Body of pancreas (tissue), 4 donors: ENCODE data around the gene GTF2A1. TPM values are rescaled to one million over a fixed set of nuclear protein-coding genes. Genes with fewer than 3 reads are reported as not detected.
A peak's percentile ranks its signal among the peaks of the same experiment; 100 is the strongest.

Experiments
- ATAC-seq: fragments of 150-250 bp; one replicate; pipeline ENCODE4 v1.9.1; 2016
- DNase-seq, 4 donors: peaks; one replicate each; pipeline ENCODE4 v3.0.0-alpha.2; 2019
- H3K27ac ChIP-seq, 4 donors: fragments of 200-600 bp; sonication (generic); 1 replicate in 3 of 4; 2 replicates in 1 of 4; pipeline versions ENCODE4 v1.5.1 to v1.6.1; 2016 to 2019; ENCODE audit warnings: mild to moderate bottlenecking in 1 of 4, mixed read lengths in 1 of 4, moderate library complexity in 1 of 4
- H3K27me3 ChIP-seq, 2 donors: fragments of 200-600 bp; sonication (generic); one replicate each; pipeline ENCODE4 v1.6.0; 2016; ENCODE audit warnings: mild to moderate bottlenecking in 1 of 2
- H3K36me3 ChIP-seq, 2 donors: fragments of 200-600 bp; sonication (generic); replicated peaks in 1 of 2; 2 replicates each; pipeline ENCODE4 v1.5.1; 2016; ENCODE audit warnings: low read depth in 2 of 2; ENCODE audit not compliant: insufficient read depth in 1 of 2
- H3K4me1 ChIP-seq: fragments of 200-600 bp; sonication (generic); one replicate; pipeline ENCODE4 v1.6.0; 2016
- H3K4me3 ChIP-seq, 2 donors: fragments of 200-600 bp; sonication (generic); 1 replicate in 1 of 2; 2 replicates in 1 of 2; pipeline ENCODE4 v1.5.1; 2016 to 2019
- H3K9me3 ChIP-seq, 3 donors: fragments of 200-600 bp; sonication (generic); 1 replicate in 2 of 3; 2 replicates in 1 of 3; pipeline ENCODE4 v1.5.1; 2016
- CTCF ChIP-seq, 7 experiments: fragments of 450-650 bp in 4 of 7; fragments of 200-600 bp in 3 of 7; sonication (generic) in 3 of 7; IDR thresholded peaks; one replicate each; pipeline ENCODE4 v1.5.1; 2016 to 2019; ENCODE audit warnings: antibody characterized with exemption in 7 of 7
- POLR2A ChIP-seq, 3 donors: fragments of 450-650 bp; IDR thresholded peaks; one replicate each; pipeline ENCODE4 v1.6.1; 2016; ENCODE audit warnings: antibody characterized with exemption in 3 of 3, mild to moderate bottlenecking in 2 of 3
- WGBS, 2 donors: methylation state at CpG; one replicate each; pipeline ENCODE4 v1.1.5; 2017; 5-methylcytosine and 5-hydroxymethylcytosine counted together
- intact Hi-C: fragments of 100-400 bp; cut with DNase I; formaldehyde crosslinking; loops from one replicate; pipeline ENCODE4 v1.15.1; 2023
- total RNA-seq, 2 donors: library from RNA; depleted of rRNA; stranded (reverse); fragments of >200 nt; gene quantifications; one replicate each; pipeline ENCODE4 v1.1.0, GENCODE V29; 2016

The GTF2A1 gene
- total RNA-seq, 2 donors from 2014 or later, result 4.0 to 9.3 TPM

- Histone ChIP-seq H3K27ac (no peak overlapping the region), H3K9me3 (no peaks in the 10 kb centered on the region), H3K36me3 (no peaks in the 10 kb centered on the region), H3K27me3 (no peaks in the 10 kb centered on the region), H3K4me3 (no peak overlapping the region), H3K4me1 (peaks cover 15% of the 10 kb centered on the region)
- TF ChIP-seq CTCF (IDR thresholded peaks at IDR 0.05), result no peak
- no peak for TF ChIP-seq POLR2A (IDR thresholded peaks at IDR 0.05)
- WGBS, 2 donors, result 65 to 80% methylated on average over 2 of the region's 2 CpGs
- no peak for DNase-seq
- intact Hi-C loops, result loop anchor here (10.0 kb wide), 1 partner anchor 171 kb away; no protein-coding TSS in a partner anchor
- no peak for ATAC-seq
Observed at GRCh38 chr14:81166121-81166520, 54.6 kb downstream of the GTF2A1 start.

- TF ChIP-seq CTCF (IDR thresholded peaks at IDR 0.05) (no peak), POLR2A (IDR thresholded peaks at IDR 0.05) (no peak)
- Histone ChIP-seq H3K27ac (no peak overlapping the region), H3K27me3 (no peaks in the 10 kb centered on the region), H3K4me1 (peaks cover 9% of the 10 kb centered on the region), H3K9me3 (no peaks in the 10 kb centered on the region), H3K4me3 (no peak overlapping the region), H3K36me3 (no peaks in the 10 kb centered on the region)
- no peak for ATAC-seq
- WGBS, 2 donors, result 61 to 66% methylated on average over 4 of the region's 4 CpGs
- DNase-seq, result no peak
- intact Hi-C loops, result loop anchor here (10.0 kb wide), 1 partner anchor 170 kb away; no protein-coding TSS in a partner anchor
Observed at GRCh38 chr14:81165188-81165587, 55.6 kb downstream of the GTF2A1 start.

GRCh38 chr14:81164167-81164774, 56.5 kb downstream of the GTF2A1 start:
- peak in 6 of 7 experiments; percentile 34 to 73 (median 62) for TF ChIP-seq CTCF (IDR thresholded peaks at IDR 0.05)
- TF ChIP-seq POLR2A (IDR thresholded peaks at IDR 0.05), result no peak
- Histone ChIP-seq H3K36me3 (no peaks in the 10 kb centered on the region), H3K27ac (no peak overlapping the region), H3K4me3 (no peak overlapping the region), H3K4me1 (peaks cover 9% of the 10 kb centered on the region), H3K9me3 (no peaks in the 10 kb centered on the region), H3K27me3 (no peaks in the 10 kb centered on the region)
- intact Hi-C loops, result loop anchor here (10.0 kb wide), 1 partner anchor 169 kb away; no protein-coding TSS in a partner anchor
- WGBS, 2 donors, result 0 to 10% methylated on average over 1 of the region's 1 CpG
- peak; percentile 65 to 80 (median 74) for DNase-seq
- peak; percentile 85 for ATAC-seq

GRCh38 chr14:81162941-81163340, 57.8 kb downstream of the GTF2A1 start:
- no peak overlapping the region for H3K27ac ChIP-seq
- peaks cover 9% of the 10 kb centered on the region for H3K4me1 ChIP-seq
- peak in 2 of 4 donors; percentile 17 to 31 for DNase-seq
- H3K4me3 ChIP-seq, result no peak overlapping the region
- WGBS, 2 donors, result 42 to 69% methylated on average over 3 of the region's 3 CpGs
- ATAC-seq, result no peak
- no peak for TF ChIP-seq CTCF (IDR thresholded peaks at IDR 0.05)
- TF ChIP-seq POLR2A (IDR thresholded peaks at IDR 0.05), result no peak
- intact Hi-C loops, result loop anchor here (10.0 kb wide), 1 partner anchor 168 kb away; no protein-coding TSS in a partner anchor
- H3K36me3 ChIP-seq, result no peaks in the 10 kb centered on the region
- H3K9me3 ChIP-seq, result no peaks in the 10 kb centered on the region
- no peaks in the 10 kb centered on the region for H3K27me3 ChIP-seq

GRCh38 chr14:81161749-81162148, 59.0 kb downstream of the GTF2A1 start:
- intact Hi-C loops, result loop anchor here (10.0 kb wide), 1 partner anchor 167 kb away; no protein-coding TSS in a partner anchor

More at GRCh38 chr14:81161749-81162148, 59.0 kb downstream of the GTF2A1 start:
- peaks cover 9% of the 10 kb centered on the region for H3K4me1 ChIP-seq
- 25 to 27% methylated on average over 1 of the region's 1 CpG for WGBS, 2 donors
- H3K4me3 ChIP-seq, result no peak overlapping the region
- no peak overlapping the region for H3K27ac ChIP-seq
- no peaks in the 10 kb centered on the region for H3K27me3 ChIP-seq
- DNase-seq (no peak), ATAC-seq (no peak)
- no peaks in the 10 kb centered on the region for H3K9me3 ChIP-seq
- TF ChIP-seq CTCF (IDR thresholded peaks at IDR 0.05), result no peak
- TF ChIP-seq POLR2A (IDR thresholded peaks at IDR 0.05), result no peak
- H3K36me3 ChIP-seq, result no peaks in the 10 kb centered on the region
